Measurements from ENCODE around the gene TMED5.
"Not testable (repeated sequence)": the region's sequence is repeated elsewhere in the genome, so short reads cannot be mapped to it uniquely, and the experiment has no call there.

TMED5 gene

GRCh38 chr1:93170141-93170678 lies 10.0 kb downstream of the TMED5 start:
- DNase-seq, result not testable (repeated sequence)

- no peak for DNase-seq
Observed at GRCh38 chr1:93167006-93167405, 13.2 kb downstream of the TMED5 start.

DNA sequence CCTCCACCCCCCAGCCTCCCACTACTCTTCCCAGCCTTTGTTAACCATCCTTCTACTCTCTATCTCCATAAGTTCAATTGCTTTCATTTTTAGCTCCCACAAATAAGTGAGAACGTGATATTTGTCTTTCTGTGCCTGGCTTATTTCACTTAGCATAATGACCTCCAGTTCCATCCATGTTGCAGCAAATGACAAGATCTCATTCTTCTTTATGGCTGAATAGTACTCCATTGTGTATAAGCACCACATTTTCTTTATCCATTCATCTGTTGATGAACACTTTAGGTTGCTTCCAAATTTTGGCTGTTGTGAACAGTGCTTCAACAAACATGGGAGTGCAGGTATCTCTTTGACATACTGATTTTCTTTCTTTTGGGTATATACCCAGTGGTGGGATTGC lies 14.3 kb downstream of the TMED5 start:
- DNase-seq, result not testable (repeated sequence)

DNA sequence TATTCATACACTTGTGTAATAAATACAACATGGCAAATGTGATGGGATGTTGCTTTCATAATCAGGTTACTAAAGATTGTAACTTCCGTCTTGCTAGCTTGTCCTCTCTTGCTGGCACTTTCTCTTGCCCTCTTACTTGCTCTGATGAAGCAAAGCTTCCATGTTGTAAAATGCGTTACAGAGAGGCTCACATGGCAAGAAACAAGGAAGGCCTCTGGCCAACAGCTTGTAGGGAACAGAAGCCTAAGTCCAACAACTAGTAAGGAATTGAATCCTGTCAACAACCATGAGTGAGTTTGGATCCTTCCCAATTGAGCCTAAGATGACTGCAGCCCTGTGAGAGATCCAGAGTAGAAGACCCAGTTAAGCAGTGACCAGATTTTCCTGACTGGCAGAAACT lies 15.4 kb downstream of the TMED5 start:
- no peak for DNase-seq

GRCh38 chr1:93163314-93163713 lies 16.9 kb downstream of the TMED5 start:
- DNase-seq, result not testable (repeated sequence)

- DNase-seq, result no peak
Observed at GRCh38 chr1:93159337-93159736, 20.9 kb downstream of the TMED5 start.

- no peak for DNase-seq
Observed at GRCh38 chr1:93155335-93155734, 24.9 kb downstream of the TMED5 start.

DNA sequence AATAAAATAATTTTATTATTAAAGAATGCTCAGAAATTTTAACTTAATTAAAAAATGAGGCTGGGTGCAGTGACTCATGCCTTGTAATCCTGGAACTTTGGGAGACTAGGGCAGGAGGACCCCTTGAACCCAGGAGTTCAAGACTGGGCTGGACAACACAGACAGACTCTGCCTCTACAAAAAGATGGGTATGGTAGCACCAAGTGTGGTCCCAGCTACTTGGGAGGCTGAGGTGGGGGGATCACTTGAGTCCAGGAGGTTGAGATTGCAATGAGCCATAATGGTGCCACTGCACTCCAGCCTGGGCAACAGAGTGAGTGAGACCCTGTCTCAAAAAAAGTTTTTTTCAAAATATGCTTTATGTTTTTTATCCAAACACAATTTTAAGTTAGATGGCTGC lies 25.3 kb downstream of the TMED5 start:
- DNase-seq, result no peak

GRCh38 chr1:93152835-93153234 lies 27.4 kb downstream of the TMED5 start:
- DNase-seq, result no peak

GRCh38 chr1:93151474-93151873 lies 28.7 kb downstream of the TMED5 start:
- no peak for DNase-seq

- no peak for DNase-seq
Observed at GRCh38 chr1:93150729-93151128, 29.5 kb downstream of the TMED5 start.

- DNase-seq, result no peak
Observed at GRCh38 chr1:93148001-93148400, 32.2 kb downstream of the TMED5 start.

GRCh38 chr1:93143769-93144168 lies 36.4 kb downstream of the TMED5 start:
- DNase-seq, result no peak

GRCh38 chr1:93143136-93143535 lies 37.1 kb downstream of the TMED5 start:
- DNase-seq, result no peak

DNA sequence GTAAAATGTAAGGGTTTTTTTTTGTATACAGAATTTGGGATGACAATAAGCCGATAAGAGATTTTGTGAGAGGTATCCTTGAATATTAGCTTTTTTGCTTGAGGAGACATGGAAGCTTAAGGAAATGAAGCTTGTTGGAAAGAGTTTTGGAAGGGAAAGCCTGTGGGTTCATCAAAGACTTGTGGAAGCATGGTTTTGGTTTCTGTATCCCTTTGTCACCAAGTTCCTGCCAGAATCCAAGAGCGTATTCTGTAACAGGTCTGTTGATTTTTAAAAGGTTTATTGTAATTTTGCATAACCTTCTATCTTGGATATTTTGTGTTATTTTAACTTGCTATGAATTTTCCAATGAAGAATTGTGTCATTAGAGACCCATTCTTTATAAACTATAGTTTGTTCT lies 38.1 kb downstream of the TMED5 start:
- no peak for DNase-seq

GRCh38 chr1:93140106-93140505 lies 40.1 kb downstream of the TMED5 start:
- no peak for DNase-seq

DNA sequence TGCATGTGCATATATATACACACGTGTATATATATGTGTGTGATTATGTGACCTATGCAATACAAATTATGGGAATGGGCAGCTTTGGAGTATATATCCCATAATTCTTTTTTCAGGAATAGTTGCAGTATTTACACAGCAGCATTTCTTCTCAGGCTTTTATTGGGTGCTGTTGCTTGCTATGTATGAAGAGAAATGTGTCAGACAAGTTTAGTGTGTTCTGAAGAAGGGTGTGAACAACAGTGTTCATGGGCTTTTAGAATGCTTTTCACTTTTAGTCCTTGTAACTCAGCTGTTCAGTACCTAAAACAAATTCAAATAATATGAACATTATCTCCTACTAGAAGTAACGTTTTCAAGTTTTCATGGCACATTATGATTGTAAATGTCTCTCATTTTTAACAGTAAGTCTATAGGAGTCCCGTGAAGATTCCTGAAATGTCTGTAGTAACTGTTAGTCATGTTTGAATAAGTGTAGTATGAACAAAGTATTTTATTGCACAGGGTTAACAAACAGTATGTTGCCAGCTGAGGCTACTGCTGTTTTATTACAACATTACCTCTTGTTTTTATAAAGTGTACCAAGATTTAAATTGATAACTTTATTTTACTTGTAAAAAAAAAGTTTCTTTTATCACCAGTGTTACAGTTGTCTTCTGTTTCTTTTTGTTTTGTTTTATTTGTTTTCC lies 42.5 kb downstream of the TMED5 start:
- no peak for DNase-seq

GRCh38 chr1:93136445-93136844 lies 43.8 kb downstream of the TMED5 start:
- no peak for DNase-seq

DNA sequence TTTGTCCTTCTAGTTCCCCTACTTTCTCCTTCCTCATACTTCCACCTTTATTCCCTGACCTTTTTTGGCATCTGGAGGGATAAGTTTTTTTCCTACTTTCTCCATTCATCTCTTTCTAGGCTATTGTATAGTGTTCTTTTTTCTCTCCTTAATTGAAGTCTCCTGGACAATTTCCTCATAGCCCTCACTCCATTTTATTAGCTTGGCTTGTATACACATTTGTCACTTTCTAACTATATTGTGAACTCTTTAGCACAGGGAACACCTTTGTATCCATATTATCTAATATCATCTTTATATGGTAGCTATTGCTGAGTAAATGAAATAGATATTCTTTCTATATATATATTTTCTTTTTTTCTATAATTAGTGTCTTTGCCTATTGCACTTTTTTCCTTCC lies 47.6 kb downstream of the TMED5 start:
- DNase-seq, result no peak

DNA sequence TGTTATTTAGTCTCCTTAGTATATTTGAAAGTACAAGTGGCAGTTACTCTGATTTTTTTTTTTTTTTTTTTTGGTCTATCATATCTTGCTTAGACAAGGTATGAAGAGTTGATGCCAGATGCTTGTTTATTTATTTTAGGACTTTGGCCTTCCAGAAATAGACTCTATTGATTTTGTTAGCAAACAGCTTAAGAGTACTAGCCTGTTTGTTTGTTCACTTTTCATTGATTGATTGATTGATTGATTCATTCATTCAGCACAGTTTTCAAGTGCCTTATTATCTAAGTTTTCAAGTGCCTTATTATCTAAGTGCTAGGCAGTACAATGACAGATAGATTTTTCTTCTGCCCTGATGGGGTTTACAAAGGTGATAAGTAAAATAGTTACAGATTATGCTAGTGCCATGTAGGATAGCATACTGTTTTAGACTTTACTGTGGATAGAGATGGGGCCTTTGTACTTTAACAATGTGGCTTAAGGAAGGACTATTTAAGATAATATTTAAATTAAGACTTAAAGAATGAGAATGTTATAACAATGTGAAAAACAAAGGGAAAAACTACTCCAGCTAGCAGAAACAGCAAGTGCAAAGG lies 50.6 kb downstream of the TMED5 start:
- no peak for DNase-seq

DNA sequence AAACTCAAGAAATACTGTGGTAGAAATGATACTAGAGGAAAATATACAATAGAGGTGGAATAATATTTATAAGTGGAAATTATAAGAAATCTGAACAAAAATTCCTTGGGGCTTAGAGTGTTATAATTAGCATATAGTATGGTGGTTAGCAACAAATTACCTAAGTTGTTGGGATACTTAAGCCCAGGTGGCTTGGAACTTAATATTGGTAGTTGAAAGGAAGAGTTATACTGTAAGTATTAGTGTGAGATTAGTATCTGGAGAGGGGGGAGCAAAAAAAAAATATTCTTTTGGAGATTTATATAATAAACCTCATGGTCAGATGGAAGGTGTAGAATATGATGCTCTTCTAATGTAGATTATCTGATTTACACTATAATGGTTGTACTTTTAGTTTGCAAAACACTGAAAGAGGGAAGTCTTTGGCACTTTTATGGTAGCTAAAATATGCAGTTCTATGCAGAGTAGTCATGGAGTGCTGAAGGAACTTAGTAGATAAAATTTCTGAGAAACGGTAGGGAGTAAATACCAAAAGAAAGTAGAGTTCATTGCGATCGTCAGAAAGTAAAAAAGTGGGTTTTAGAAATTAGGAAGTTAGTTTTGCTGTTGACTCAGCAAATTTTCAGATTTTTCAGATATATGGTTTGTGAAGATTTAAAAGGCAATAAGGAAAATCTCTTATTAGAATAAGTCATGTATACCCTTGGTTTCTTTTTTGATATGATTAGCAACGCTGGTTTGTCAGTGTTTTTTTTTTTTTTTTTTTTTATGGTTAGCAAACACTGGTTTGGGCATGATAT lies 55.5 kb downstream of the TMED5 start:
- no peak for DNase-seq

DNA sequence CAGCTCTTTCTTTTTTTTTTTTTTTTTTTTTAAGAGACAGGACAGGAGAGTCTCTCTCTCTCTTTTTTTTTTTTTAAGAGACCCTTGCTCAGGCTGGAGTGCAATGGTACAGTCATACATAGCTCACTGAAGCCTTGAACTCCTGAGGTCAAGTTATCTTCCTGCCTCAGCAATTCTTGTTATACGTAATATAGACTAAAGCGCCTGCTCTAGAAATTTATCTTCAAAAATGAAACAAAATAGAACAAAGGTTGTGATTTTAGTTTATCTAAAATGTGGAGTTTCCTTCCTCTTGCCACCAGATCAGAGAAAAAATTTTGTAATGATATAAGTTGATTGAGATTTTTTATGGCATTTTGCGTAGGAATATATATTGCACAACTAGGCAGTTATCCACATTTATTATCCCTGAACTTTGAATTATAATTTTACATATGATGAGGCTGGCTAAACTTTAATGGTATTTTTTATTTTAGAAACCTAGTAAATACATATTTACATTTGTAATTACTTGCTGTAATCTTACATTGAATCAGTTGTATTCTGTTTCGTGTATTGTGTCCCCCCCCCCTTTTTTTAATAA lies 56.9 kb downstream of the TMED5 start:
- DNase-seq, result no peak

- DNase-seq, result no peak
Observed at GRCh38 chr1:93120614-93121013, 59.6 kb downstream of the TMED5 start.

GRCh38 chr1:93114391-93114790 lies 65.8 kb downstream of the TMED5 start:
- DNase-seq, result no peak
